HL-60 (cell line): ENCODE results near the gene MAPK10.

Experiments used
- DNase-seq, 2 experiments: peaks; one replicate each; pipeline ENCODE4 v3.0.0-alpha.2; 2010 to 2020; ENCODE audit warnings: low read depth in 1 of 2, low spot score in 1 of 2
- H3K27ac ChIP-seq: fragments of 250-450 bp; sonication (Bioruptor Pico); replicated peaks from 2 replicates; pipeline ENCODE4 v1.5.1; 2020; ENCODE audit warnings: mild to moderate bottlenecking, moderate library complexity
- H3K27me3 ChIP-seq: fragments of 250-450 bp; sonication (Bioruptor Pico); 2 replicates; pipeline ENCODE4 v1.5.1; 2021; ENCODE audit warnings: mild to moderate bottlenecking, moderate library complexity; ENCODE audit not compliant: insufficient read depth, poor library complexity, severe bottlenecking
- H3K4me3 ChIP-seq: replicated peaks from 2 replicates; pipeline ENCODE4 v1.5.1; 2011; ENCODE audit warnings: mild to moderate bottlenecking, control low read depth, low read length; ENCODE audit not compliant: insufficient read depth
- GABPA ChIP-seq: IDR thresholded peaks from 2 replicates; pipeline ENCODE4 v1.6.1; 2012; ENCODE audit warnings: low read depth
- POLR2AphosphoS5 ChIP-seq: IDR thresholded peaks from 2 replicates; pipeline ENCODE4 v1.6.1; 2012; ENCODE audit warnings: low read depth
- REST ChIP-seq: IDR thresholded peaks from 2 replicates; pipeline ENCODE4 v1.6.1; 2012; ENCODE audit warnings: low read depth; ENCODE audit not compliant: insufficient replicate concordance
- SPI1 ChIP-seq: IDR thresholded peaks from 2 replicates; pipeline ENCODE4 v1.6.1; 2012; ENCODE audit warnings: low read depth, mild to moderate bottlenecking, borderline replicate concordance
- TF ChIP-seq, protein P1 (sequence below): IDR thresholded peaks from one replicate; pipeline ENCODE4 v1.5.1; 2011; ENCODE audit warnings: low read length, control low read depth, inconsistent platforms; ENCODE audit not compliant: insufficient read depth

MAPK10 gene

GRCh38 chr4:86014599-86014998 is 345.3 kb downstream of the MAPK10 start:
- DNase-seq: no peak
- H3K4me3 ChIP-seq: no peak overlapping the region

DNA sequence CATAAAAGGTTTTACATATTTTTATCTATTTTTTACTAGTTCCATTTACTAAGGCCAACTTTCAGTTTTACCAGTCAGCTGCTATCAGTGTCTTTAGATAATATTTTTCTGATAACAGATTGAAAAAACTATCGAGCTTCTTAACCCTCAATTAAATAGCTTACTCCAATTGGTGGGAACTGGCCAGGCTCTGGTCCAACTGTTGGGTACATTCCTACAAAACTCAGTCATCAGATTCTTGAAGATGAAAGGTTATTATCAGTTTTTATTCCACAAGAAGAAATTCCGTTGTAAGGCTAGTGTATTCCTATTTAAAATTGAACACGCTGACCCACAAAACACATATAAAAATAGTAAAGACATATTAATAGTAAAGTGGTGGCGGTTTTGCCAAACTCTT is 346.2 kb downstream of the MAPK10 start:
- H3K27me3 ChIP-seq: no peaks in the 10 kb centered on the region
- no peak overlapping the region for H3K27ac ChIP-seq
- TF ChIP-seq SPI1: no peak
- no peak for TF ChIP-seq GABPA
- no peak overlapping the region for H3K4me3 ChIP-seq
- DNase-seq: no peak

More at GRCh38 chr4:86014599-86014998, 345.3 kb downstream of the MAPK10 start:
- no peak overlapping the region for H3K27ac ChIP-seq
- TF ChIP-seq POLR2AphosphoS5 (no peak), REST (no peak), SPI1 (no peak), GABPA (no peak)
- H3K27me3 ChIP-seq: no peaks in the 10 kb centered on the region

DNA sequence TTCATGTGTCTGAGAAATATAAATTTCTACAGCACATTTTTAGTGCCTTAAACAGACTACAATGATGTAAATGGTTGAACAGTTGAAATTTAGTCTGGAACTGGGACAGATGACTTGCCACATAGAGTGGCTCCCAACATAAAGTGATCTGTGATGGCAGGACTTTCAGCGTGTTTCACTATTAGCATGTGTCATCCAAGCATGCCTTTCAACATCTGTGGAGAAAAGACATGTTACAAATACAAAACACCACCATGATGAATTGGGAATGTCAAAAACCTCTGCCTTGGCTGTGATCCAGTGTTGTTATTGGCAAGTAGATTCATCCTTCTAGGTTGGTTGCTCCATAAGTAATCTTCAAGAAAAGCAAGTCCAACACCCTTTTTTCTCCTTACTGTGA is 348.7 kb downstream of the MAPK10 start:
- TF ChIP-seq SPI1 (no peak), POLR2AphosphoS5 (no peak), REST (no peak), GABPA (no peak)
- TF ChIP-seq, protein P1, sequence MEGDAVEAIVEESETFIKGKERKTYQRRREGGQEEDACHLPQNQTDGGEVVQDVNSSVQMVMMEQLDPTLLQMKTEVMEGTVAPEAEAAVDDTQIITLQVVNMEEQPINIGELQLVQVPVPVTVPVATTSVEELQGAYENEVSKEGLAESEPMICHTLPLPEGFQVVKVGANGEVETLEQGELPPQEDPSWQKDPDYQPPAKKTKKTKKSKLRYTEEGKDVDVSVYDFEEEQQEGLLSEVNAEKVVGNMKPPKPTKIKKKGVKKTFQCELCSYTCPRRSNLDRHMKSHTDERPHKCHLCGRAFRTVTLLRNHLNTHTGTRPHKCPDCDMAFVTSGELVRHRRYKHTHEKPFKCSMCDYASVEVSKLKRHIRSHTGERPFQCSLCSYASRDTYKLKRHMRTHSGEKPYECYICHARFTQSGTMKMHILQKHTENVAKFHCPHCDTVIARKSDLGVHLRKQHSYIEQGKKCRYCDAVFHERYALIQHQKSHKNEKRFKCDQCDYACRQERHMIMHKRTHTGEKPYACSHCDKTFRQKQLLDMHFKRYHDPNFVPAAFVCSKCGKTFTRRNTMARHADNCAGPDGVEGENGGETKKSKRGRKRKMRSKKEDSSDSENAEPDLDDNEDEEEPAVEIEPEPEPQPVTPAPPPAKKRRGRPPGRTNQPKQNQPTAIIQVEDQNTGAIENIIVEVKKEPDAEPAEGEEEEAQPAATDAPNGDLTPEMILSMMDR: no peak
- H3K27me3 ChIP-seq: no peaks in the 10 kb centered on the region

DNA sequence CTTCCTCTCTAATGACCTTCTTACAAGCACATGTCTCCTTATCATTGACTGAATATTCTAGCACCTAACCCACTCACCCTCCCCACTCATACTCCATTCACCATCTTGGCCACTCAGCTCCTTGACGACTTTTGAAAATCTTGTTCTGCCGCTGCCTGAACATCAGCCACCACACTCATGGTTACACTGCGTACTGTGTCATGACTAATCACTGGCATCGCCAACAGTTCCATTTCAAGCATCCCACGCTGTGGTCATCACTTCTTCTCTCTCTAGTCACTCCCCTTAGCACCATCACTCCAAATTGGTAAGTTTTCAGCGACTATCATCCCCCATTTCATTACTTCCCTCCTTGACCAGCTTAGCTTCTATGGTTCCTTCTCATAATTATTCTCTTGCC is 352.8 kb downstream of the MAPK10 start:
- TF ChIP-seq GABPA (no peak), REST (no peak), POLR2AphosphoS5 (no peak), SPI1 (no peak)
- TF ChIP-seq, protein P1: no peak
- DNase-seq: no peak
- H3K4me3 ChIP-seq: no peak overlapping the region
- H3K27ac ChIP-seq: no peak overlapping the region
- H3K27me3 ChIP-seq: no peaks in the 10 kb centered on the region

More for the DNA sequence above, 348.7 kb downstream of the MAPK10 start:
- Histone ChIP-seq H3K27ac (no peak overlapping the region), H3K4me3 (no peak overlapping the region)
- no peak for DNase-seq
